Stimulated activated CD4-positive, alpha-beta T cell treated with anti-CD3 and anti-CD28 coated beads, Interleukin-15, amount 100 ng/mL, for 48 hours (primary cell): ENCODE measurements around the gene XPO6.

Source experiments
- DNase-seq, 2 donors: peaks; one replicate each; pipeline ENCODE4 v3.0.0-alpha.2; 2020; ENCODE audit warnings: low read depth in 2 of 2

XPO6 gene

DNA sequence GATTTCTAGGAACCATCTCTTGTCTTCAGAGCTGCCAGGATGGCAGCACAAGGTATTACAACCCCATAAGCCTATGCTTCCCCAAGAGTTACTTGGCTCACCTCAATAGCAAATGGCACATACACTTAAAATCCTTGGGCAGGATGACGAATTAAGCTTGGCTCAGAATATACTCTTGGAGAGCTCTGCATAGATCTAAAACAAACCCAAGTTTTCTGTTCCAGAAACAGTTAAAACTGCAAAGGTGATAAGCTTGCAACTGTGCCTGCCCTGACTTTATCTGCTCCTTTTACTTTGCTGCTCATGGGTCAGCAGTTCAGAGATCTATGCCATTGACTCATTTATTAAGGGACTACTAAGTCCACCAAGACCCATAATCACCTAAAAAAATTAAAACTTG is 26.1 kb downstream of the XPO6 start:
- no peak for DNase-seq

DNA sequence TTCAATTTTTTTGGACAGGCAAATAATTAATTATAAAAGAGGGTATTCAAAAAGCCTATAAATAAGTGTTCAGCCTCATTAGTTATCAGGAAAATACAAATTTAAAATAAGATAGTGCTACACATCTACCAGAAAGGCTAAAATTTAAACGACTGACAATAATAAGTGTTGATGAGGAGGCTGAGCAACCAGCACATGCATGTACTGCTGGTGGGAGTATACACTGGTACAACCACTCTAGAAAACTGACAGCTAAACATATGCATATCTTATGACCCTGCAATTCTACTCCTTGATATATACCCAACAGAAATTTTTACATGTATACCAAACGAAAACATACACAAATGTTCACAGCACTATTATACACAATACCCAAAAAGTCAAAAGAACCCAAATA is 27.1 kb downstream of the XPO6 start:
- no peak for DNase-seq

DNA sequence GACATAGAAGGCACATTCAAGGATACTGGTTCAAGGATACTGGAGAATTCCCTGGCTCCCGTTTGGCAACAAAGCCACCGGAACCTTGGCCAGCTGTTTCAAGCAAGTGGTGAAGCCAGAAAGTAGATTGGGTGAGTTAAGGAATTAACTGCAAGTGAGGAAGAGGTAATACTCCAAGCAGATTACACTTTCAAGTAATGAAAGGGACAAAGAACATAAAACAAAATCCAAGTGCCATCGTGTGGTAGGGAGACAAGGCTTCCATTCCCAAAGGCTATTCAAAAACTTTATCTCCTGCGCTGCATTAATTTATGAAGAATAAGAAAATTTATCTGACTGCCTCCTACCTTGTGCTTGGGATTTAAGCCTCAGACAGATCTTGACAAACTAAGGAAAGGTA is 27.8 kb downstream of the XPO6 start:
- DNase-seq: no peak

DNA sequence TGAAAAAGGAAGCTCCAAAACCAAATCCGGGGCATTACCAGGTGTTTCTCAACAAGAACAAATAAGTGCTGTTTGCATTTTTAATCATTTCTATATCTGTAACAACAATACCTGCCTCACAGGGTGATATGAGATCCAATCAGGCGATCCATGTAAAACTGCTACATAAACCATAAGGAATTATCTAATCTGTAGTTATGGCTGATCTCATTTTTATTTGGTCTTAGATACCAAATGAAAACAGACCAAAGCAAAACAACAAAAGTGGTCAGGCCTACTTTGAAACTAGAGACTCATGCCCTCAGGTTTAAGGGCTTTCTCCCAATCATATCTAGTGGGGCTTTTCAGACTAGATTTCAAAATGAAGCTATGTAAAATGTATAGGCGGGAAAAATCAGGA is 28.3 kb downstream of the XPO6 start:
- DNase-seq: no peak

DNA sequence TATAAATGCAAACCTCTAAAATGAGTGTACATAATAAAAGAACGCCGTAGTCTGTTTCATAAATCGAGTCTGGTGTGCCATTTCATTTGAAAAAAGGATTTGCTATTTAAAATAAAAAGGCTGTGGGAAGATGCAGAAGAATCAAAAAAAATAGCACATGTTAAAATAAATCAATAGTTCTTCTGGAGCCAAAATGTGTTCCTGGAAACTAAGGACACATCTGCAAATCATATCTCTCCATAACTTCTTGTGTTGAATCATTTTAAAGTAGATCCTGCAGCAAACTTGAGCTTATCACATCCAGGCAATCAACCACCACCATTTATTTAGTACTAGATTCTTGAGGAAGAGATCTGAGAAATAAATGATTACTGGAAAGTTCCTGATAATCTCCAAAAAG is 29.0 kb downstream of the XPO6 start:
- DNase-seq: no peak

DNA sequence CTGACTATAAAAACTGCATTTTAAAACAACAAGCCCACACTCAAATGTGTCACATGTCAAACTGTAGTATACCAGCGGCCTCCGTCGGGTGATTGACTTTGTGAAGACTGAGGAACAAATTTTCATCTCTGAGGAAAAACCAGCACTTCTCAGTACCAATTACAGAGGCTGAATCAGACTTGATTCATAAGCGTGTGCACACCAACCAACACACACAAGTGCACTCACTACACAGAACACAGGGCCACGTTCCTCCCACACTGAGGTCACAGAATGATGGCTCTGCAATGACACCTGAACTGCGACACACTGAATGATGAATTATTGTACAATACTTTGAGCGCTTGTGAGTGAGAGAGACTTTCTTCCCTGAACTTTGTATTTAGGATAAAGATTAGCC is 29.6 kb downstream of the XPO6 start:
- DNase-seq: peak; percentile 56

DNA sequence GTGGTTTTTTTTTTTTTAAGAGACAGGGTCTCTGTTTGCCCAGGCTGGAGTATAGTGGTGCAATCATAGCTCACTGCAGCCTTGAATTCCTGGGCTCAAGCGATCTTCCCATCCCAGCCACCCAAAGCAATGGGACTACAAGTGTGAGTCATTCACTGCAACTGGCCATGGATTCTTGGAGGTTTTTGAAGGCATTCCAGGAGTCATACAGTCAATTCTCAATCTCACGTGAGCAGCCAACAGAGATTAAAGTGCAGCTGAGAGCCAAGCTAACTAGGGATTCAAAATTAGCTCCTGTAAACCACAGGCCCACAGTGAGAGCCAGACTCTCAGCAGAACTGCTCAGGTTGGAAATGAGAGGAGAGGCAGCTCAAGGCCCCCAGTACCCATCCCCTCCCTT is 30.2 kb downstream of the XPO6 start:
- DNase-seq: no peak

DNA sequence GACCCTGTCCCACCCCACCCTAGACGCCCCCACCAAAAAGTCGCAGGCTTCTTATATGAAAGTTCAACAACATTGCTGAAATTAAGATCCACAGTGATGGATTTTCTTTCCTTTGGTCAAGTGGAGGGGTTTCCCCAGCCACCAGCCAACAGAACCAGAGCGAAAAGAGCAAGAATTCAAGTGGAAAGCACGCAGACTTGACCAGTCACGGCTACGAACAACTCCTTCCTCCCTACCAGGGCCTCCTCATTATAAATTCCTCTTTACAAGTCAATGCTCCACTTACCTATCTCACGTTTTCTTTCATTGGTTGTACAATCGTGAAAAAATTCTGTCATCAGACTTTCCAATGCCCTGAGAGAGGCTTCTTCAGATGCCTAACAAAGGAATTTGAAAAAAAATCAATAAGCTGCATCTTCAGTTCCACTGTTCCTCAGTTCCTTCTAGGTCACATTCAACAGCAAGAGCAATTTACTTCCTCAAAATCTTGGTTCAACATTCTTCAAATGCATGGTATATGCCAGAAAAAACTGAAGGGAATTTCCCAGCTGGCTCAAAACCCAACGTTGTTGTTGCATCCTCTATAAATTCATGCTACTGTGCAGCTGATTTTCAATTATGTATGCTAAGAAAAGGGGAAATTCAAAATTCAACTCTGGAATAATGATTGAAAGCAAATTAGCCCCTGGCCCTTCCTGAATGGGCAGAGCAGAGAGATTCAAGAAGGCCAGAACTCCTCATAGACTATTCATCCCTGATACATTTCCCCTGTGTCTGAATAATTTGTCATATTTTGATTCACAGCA is 30.9 kb downstream of the XPO6 start:
- DNase-seq: no peak

DNA sequence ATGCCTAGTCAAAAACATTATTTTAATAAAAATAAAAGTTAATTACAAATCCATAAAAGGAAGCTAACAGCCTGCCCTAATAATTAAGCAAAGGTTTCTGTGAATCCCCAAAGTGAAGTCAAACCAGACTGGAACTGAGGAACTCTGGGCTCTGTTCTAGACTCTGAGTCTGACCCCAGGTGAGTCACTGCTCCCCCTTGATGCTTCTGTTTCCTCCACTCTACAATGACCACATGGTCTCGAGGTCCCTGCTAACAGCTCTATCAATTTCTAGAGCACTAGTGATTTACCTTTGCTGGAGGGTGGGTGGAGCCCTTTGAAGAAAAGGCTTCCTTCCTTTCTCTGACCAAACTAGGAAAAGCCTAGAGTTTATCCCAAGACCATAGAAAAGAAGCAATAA is 32.4 kb downstream of the XPO6 start:
- DNase-seq: no peak

DNA sequence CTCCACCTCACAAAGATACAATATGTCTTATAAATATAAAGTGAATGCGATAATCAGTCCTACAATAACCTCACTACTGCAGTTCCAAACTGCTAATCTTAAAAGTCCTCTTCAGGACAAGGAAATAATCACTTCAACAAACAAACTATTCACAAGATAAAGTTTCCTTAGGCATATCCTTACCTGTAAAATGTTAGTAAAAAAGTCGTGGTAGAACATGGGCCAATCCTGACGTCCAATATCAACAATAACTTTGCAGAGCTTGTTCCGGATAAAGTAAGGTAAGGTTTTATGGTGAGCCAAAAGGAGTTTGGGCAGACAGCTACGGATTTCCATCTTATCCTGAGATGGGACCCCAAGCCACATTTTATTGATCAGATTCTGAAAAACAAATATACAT is 36.0 kb downstream of the XPO6 start:
- DNase-seq: no peak

DNA sequence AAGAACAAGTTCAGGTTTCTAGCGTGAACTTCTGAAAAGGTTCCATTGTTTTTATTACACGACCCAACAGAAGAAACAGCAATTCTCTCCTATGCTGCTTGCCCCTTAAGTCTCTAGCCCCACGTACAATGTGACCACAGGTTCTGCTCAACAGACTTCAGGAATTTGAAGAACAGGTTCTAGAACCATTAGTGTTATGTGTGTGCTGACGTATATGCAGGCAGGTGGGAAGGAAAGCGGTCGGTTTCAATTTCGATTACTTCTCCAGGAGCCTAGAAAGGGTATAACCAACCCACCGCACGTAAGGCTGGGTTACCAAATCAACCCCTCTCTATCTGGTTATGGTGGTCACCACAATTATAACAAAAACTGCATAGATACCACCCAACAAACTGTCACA is 39.4 kb downstream of the XPO6 start:
- DNase-seq: no peak

DNA sequence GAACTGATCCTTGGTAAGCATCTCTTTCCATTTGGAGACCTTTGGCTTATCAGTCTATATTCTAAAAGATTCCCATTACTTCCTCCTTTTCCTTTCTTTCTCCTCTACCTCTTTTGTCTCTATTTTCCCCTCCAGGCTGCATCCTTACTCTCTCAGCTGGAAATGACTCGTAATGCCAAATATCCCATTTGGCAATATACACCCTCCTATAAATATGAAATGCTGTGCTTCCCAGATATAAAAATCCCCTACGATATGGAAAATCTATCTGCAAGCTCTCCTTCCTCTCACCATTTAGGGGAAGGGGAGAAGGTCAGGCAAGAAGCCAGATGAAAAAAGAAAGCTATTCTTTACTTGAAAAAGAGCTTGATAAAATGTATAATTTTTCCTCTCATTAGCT is 39.9 kb downstream of the XPO6 start:
- DNase-seq: no peak

DNA sequence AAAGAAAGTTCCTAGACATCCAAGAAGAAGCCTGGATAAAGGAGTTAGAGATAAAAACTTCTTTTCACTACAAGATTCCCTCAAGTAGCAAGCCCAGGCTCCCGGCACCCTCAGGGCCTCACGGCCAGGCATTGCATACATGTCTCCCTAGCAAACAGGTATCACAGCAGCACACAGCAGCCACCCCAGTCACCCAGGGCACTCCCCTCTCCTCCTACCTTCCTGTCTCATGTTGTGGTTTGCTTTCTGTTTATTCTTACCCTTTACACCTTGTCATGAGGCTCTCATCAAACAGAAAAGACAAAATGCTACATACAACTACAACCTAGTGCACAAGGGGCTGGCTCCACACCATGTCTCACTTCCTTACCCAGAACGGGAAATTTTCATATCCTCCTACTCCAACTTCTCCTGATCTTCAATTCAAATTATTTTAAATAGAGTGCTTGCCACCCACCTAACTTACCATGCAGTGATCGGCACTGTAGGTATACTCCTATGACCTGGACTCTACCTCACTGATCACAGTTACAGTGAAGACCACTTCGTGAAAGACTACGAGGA is 42.7 kb downstream of the XPO6 start:
- DNase-seq: no peak

DNA sequence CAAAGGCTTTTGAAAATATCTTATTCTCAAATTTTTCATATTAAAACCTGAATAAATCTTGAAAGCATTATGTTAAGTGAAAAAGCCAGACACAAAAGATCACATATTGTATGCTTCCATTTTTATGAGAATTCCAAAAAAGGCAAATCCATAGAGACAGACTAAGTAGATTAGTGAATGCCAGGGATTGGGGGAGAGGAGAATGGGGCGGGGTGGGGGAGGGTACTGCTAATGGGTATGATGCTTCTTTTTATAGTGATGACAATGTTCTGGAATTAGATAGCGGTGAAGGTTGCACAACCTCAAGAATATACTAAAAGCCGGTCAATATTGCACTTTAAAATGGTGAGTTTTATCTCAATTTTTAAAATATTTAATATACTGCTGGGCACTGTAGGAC is 44.0 kb downstream of the XPO6 start:
- DNase-seq: no peak

DNA sequence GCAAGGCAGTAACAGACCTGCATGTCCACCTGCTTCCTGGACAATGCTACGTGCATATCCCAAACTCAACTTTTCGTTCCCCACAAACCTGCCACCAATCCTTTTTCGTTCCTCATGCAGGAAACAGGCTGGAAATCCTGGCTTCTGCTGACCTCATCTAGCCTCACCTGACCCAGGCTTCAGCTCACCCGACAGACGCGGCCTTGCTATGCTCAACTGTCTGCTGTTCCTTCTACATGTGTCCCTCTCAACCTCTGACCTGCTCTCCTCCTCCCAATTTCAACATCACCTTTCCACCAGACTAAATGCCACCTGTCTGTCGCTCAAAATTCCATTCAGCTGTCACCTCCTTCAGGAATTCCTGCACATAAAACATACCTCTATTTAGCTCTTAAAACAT is 44.5 kb downstream of the XPO6 start:
- DNase-seq: no peak

DNA sequence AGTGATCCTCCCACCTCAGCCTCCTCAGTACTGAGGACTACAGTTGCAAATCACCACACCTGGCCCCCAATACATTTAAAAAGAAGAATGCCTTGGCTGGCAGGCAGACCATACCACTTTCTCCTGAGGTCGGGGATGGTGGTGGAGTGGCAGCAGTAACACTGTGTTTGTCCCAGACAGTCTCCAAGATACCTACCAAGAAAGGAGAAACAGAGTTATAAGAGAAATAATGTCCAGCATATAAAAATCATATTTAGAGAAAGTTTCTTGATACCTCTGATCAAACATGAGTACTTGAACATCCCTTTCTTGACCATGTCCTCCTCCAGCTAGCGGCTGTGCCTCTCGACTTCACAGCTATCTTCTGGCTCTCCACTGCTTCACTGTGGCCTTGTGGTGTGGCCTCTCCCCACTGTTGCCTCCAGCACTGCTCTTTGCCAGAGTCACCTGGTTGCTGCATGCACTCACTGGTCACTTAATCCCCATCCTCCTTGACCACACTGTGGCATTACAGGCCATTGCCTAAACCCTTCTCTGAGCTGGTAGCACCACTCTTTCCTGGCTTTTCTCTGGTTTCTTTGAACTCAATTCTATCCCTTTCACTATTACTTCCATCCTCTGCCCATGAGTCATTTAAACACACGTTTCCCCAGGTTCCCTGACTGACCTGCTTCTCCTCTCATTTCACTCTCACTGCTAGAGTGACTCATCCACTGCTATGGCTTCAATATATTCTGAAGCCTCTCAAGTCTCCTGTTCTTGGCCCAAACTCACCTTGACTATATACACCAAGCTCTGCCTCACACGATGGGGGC is 45.2 kb downstream of the XPO6 start:
- DNase-seq: peak in 1 of 2 donors; percentile 21

DNA sequence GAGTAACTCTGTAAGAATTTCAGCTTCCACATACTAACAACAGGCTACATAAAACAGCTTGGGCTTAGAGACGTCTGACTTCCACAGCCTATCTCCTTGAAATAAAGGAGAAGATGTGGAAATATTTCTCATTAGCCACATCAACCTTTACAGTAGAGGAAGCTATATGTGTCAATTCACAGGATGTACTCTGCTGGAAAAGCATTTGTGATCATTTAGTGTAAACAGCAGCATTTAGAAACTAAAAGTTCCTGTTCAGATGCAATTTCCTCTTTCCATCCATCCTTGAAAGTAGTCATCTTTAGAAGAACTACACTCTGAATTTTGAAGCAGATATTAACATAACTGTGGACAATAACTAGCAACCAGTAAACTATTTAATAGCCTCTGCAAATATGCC is 46.2 kb downstream of the XPO6 start:
- no peak for DNase-seq

DNA sequence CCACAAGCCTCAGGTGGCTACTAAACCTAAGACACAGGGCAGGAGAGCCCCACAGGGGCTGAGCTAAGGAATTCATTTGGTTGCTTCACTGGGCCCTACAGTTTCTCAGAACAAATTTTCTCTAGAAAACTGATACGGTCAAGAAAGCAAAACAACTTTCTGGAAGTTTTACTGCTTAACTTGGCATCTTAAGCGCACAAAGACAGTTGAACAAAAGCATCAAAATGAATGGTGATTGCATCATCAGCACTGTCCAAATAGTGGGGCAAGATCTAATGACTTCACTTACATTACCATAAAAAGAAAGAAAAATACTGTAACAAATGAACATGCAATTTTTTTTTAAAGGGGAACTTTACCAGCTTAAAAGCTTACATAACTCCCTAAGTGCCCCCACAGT is 47.6 kb downstream of the XPO6 start:
- no peak for DNase-seq

DNA sequence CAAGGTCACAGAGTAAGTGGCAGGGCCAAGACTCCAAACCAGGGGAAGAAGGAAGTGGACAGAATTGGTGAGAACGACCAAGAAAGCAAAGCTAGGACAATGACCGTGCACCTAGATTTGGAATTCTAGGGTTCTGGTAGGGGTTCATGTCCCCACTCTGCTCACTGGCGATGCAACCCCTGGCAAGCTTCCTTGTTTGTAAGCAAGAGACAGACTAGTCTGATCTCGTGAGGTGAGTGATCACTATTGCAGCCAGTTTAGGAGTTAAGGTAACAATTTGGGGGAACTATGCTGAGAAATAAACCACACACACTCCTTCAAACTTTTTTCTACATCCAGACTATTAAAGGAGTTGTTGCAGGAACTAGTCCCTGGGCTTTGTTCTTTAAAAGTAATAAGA is 48.1 kb downstream of the XPO6 start:
- no peak for DNase-seq

DNA sequence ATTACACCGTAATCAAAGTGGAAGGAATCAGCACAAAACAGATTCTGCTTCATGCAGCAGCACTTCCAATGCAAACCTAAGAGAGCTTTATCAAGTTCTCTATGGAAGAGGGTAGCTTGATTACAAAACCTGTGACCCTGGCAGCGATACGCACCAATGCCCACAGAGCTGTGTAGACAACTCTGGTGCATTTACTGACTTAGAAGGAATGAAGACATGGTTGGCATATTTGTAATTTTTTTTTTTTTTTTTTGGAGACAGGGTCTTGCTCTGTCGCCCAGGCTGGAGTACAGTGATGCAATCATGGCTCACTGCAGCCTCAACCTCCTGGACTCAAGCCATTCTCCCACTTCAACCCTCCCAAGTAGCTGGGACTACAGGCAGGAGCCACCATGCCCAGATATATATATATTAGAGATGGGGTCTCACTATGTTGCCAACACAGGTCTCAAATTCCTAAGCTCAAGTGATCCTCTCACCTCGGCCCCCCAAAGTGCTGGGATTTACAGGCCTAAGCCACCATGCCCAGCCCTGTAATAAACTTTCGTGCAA is 49.4 kb downstream of the XPO6 start:
- DNase-seq: no peak

DNA sequence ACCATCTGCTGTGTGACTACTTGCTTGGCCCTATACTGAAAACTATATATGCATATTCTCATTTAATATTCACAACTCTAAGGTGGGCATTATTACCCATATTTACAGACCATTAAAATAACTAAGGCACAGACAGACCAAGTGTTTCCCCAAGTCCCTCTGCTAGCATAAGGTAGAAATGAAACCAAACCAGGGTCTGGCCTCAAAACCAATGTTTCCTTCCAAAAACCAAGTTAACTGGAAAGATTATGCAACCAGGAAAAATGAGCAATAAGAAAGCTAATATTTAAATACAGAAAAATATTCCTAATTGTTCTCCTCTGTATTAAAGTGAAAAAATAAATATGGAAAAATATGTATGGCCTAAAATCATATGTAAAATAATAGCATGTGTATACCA is 50.1 kb downstream of the XPO6 start:
- no peak for DNase-seq

DNA sequence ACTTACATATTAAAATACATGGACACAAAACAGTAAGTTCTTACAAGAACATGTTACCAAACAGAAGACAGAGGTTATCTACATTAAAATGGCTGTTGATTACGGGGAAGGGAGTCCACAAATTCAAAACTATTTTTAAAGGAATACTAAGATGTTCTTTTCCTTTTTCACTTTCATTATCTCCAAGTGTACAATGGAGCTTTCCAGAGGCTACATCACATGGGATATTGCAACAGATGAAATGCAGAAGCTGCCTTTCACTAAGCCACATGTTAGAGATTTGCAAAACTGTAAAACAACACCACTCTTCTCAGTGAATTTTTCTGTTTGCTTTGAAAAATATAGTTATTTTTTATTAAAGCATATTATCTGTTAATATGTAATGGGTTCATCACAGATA is 53.6 kb downstream of the XPO6 start:
- no peak for DNase-seq
